Testis (tissue), 3 donors: ENCODE measurements around the gene TAAR6. TPM values are rescaled to one million over a fixed set of nuclear protein-coding genes. Genes with fewer than 3 reads are reported as not detected.

ENCODE experiments used
- DNase-seq: peaks from one replicate; pipeline ENCODE4 v3.0.0-alpha.2; 2019
- H3K27ac ChIP-seq, 2 donors: fragments of 200-600 bp; sonication (generic); one replicate each; pipeline ENCODE4 v1.5.1; 2019
- H3K27me3 ChIP-seq: fragments of 200-600 bp; sonication (generic); one replicate; pipeline ENCODE4 v1.5.1; 2019
- H3K36me3 ChIP-seq: fragments of 200-600 bp; sonication (generic); one replicate; pipeline ENCODE4 v1.5.1; 2017; ENCODE audit warnings: low read depth; ENCODE audit errors: missing control alignments
- H3K4me1 ChIP-seq: fragments of 200-600 bp; sonication (generic); one replicate; pipeline ENCODE4 v1.5.1; 2019
- H3K4me3 ChIP-seq, 2 donors: fragments of 200-600 bp; sonication (generic); one replicate each; pipeline ENCODE4 v1.5.1; 2017 to 2019
- H3K9me3 ChIP-seq: fragments of 200-600 bp; sonication (generic); one replicate; pipeline ENCODE4 v1.5.1; 2017
- POLR2A ChIP-seq: fragments of 450-650 bp; IDR thresholded peaks from one replicate; pipeline ENCODE4 v1.6.1; 2017; ENCODE audit warnings: antibody characterized with exemption, mild to moderate bottlenecking, moderate library complexity
- WGBS, 2 donors: methylation state at CpG; one replicate each; pipeline ENCODE4 v1.1.5; 2018; 5-methylcytosine and 5-hydroxymethylcytosine counted together
- intact Hi-C: fragments of 100-400 bp; cut with DNase I; formaldehyde crosslinking; loops from one replicate; pipeline ENCODE4 v1.15.1; 2023; ENCODE audit warnings: low total_unique reads
- polyA plus RNA-seq: library from polyadenylated mRNA; stranded (reverse); fragments of 350-450 nt; fragmentation: Illumina TruSeq; extraction: RNeasy Lipid Tissue Mini Kit (QIAGEN cat#74804); gene quantifications from one replicate; pipeline ENCODE4 v1.2.3, GENCODE V29; 2014; ENCODE audit warnings: low read depth, low replicate concordance; ENCODE audit not compliant: insufficient read depth
- small RNA-seq, 2 donors: library from RNA; depleted of rRNA; stranded (forward); fragments of <200 nt; gene quantifications; one replicate each; pipeline ENCODE3, GENCODE V24; 2016
- total RNA-seq, 2 donors: library from RNA; depleted of rRNA; stranded (reverse); fragments of >200 nt; gene quantifications; one replicate each; pipeline ENCODE4 v1.2.3, GENCODE V29; 2016
- TF ChIP-seq, protein P1 (sequence below), 3 experiments: fragments of 450-650 bp in 2 of 3; fragments of 200-600 bp in 1 of 3; sonication (generic) in 1 of 3; IDR thresholded peaks; one replicate each; pipeline ENCODE4 v1.5.1; 2016 to 2019; ENCODE audit warnings: antibody characterized with exemption in 3 of 3, mild to moderate bottlenecking in 2 of 3, moderate library complexity in 1 of 3

The TAAR6 gene
- total and polyA plus RNA-seq, 3 donors from 2014 or later = not detected

GRCh38 chr6:132611616-132612015 is 41.5 kb downstream of the TAAR6 start:
- Histone ChIP-seq H3K4me1 (no peaks in the 10 kb centered on the region), H3K27me3 (no peaks in the 10 kb centered on the region), H3K27ac (no peak overlapping the region), H3K9me3 (no peaks in the 10 kb centered on the region), H3K4me3 (no peak overlapping the region), H3K36me3 (no peaks in the 10 kb centered on the region)
- intact Hi-C loops = no loop called here
- TF ChIP-seq, protein P1, sequence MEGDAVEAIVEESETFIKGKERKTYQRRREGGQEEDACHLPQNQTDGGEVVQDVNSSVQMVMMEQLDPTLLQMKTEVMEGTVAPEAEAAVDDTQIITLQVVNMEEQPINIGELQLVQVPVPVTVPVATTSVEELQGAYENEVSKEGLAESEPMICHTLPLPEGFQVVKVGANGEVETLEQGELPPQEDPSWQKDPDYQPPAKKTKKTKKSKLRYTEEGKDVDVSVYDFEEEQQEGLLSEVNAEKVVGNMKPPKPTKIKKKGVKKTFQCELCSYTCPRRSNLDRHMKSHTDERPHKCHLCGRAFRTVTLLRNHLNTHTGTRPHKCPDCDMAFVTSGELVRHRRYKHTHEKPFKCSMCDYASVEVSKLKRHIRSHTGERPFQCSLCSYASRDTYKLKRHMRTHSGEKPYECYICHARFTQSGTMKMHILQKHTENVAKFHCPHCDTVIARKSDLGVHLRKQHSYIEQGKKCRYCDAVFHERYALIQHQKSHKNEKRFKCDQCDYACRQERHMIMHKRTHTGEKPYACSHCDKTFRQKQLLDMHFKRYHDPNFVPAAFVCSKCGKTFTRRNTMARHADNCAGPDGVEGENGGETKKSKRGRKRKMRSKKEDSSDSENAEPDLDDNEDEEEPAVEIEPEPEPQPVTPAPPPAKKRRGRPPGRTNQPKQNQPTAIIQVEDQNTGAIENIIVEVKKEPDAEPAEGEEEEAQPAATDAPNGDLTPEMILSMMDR (IDR thresholded peaks at IDR 0.05) = no peak
- no peak for TF ChIP-seq POLR2A
- 91% methylated on average over 2 of the region's 2 CpGs for WGBS, 2 donors
- DNase-seq = no peak

DNA sequence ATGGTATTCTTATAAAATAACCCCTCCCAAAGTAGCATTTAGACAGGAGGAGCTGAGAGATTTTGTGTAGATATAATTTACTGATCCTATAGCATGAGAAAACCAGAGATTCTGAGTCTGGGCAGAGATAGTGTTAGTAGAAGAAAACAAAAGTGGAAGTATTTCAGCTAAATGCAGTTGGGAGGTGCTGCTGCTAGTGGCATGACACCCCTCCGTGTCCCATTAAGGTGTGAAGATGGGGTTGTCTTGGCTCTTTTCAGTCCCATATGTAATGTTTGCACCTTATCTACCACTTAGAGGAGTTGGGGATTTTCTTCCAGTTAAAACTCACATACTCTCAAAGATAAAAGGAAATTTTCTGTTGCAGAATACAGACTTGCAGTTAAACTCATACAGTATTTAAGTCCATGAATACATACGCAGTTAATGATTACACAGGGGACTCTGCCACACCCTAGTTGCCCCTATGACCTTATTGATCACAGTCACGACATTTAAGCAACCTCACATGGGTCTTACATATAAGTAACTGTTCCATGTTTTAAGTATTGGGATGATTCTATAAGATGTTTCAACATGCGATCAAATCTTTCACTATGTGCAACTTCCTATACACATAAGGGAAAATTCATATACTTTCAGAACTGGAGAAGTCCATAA is 42.5 kb downstream of the TAAR6 start:
- TF ChIP-seq, protein P1 (IDR thresholded peaks at IDR 0.05) = no peak
- TF ChIP-seq POLR2A = no peak
- no peak for DNase-seq
- no peaks in the 10 kb centered on the region for H3K9me3 ChIP-seq
- no peak overlapping the region for H3K4me3 ChIP-seq
- intact Hi-C loops = no loop called here
- H3K4me1 ChIP-seq = no peaks in the 10 kb centered on the region
- H3K27ac ChIP-seq = no peak overlapping the region
- 58 to 80% methylated on average over 3 to 4 of the region's 4 CpGs for WGBS, 2 donors
- H3K27me3 ChIP-seq = no peaks in the 10 kb centered on the region
- no peaks in the 10 kb centered on the region for H3K36me3 ChIP-seq

- intact Hi-C loops = no loop called here
Measured at GRCh38 chr6:132614554-132614953, 44.4 kb downstream of the TAAR6 start.

GRCh38 chr6:132616677-132617076 is 46.6 kb downstream of the TAAR6 start:
- 53 to 61% methylated on average over 1 of the region's 1 CpG for WGBS, 2 donors
- no peaks in the 10 kb centered on the region for H3K36me3 ChIP-seq
- intact Hi-C loops = no loop called here
- H3K9me3 ChIP-seq = no peaks in the 10 kb centered on the region
- TF ChIP-seq POLR2A = no peak
- TF ChIP-seq, protein P1 (IDR thresholded peaks at IDR 0.05) = no peak
- DNase-seq = no peak
- H3K4me1 ChIP-seq = no peaks in the 10 kb centered on the region
- no peaks in the 10 kb centered on the region for H3K27me3 ChIP-seq
- H3K4me3 ChIP-seq = no peak overlapping the region
- no peak overlapping the region for H3K27ac ChIP-seq

More at GRCh38 chr6:132614554-132614953, 44.4 kb downstream of the TAAR6 start:
- no peak overlapping the region for H3K4me3 ChIP-seq
- H3K4me1 ChIP-seq = no peaks in the 10 kb centered on the region
- H3K27me3 ChIP-seq = no peaks in the 10 kb centered on the region
- H3K27ac ChIP-seq = no peak overlapping the region
- DNase-seq = no peak
- no peaks in the 10 kb centered on the region for H3K9me3 ChIP-seq
- no peaks in the 10 kb centered on the region for H3K36me3 ChIP-seq
- TF ChIP-seq, protein P1 (IDR thresholded peaks at IDR 0.05) = no peak
- 81 to 82% methylated on average over 6 to 7 of the region's 7 CpGs for WGBS, 2 donors

Small RNAs within 50 kb of the gene (small RNA-seq; reads per million reads assigned to genes)
- 0 reads per million in 2 donors for gene TAAR7P

Other genes with a start within 250 kb of the TAAR6 start
- 1 to 10 TPM; 3.1 to 7.4 TPM for gene MOXD1, start 168.8 kb upstream of the TAAR6 start, total RNA-seq
- 8.6 TPM for gene MOXD1, start 168.8 kb upstream of the TAAR6 start, polyA plus RNA-seq
- 10 to 100 TPM; 12.7 to 18.8 TPM for gene STX7, start 57.2 kb upstream of the TAAR6 start, total RNA-seq
- 16.2 TPM for gene STX7, start 57.2 kb upstream of the TAAR6 start, polyA plus RNA-seq
- gene TAAR9, start 32.0 kb upstream of the TAAR6 start, total RNA-seq = under 1 TPM in 1 of 2 donors, not detected in 1; 0.39 TPM
- gene TAAR9, start 32.0 kb upstream of the TAAR6 start, polyA plus RNA-seq = not detected
- gene TAAR8, start 17.6 kb upstream of the TAAR6 start, total RNA-seq = not detected
- not detected for gene TAAR8, start 17.6 kb upstream of the TAAR6 start, polyA plus RNA-seq
- not detected for gene TAAR5, start 19.4 kb downstream of the TAAR6 start, total RNA-seq
- gene TAAR5, start 19.4 kb downstream of the TAAR6 start, polyA plus RNA-seq = not detected
- gene TAAR2, start 54.0 kb downstream of the TAAR6 start, total RNA-seq = not detected
- not detected for gene TAAR2, start 54.0 kb downstream of the TAAR6 start, polyA plus RNA-seq
- gene TAAR1, start 88.9 kb downstream of the TAAR6 start, total RNA-seq = not detected
- not detected for gene TAAR1, start 88.9 kb downstream of the TAAR6 start, polyA plus RNA-seq
- gene VNN1, start 143.7 kb downstream of the TAAR6 start, total RNA-seq = under 1 TPM; 0.16 to 0.37 TPM
- 0.54 TPM for gene VNN1, start 143.7 kb downstream of the TAAR6 start, polyA plus RNA-seq
- gene VNN2, start 187.6 kb downstream of the TAAR6 start, total RNA-seq = under 1 TPM; 0.31 to 0.47 TPM
- gene VNN2, start 187.6 kb downstream of the TAAR6 start, polyA plus RNA-seq = 2.0 TPM
- 1 to 10 TPM; 2.4 to 3.6 TPM for gene SLC18B1, start 228.3 kb downstream of the TAAR6 start, total RNA-seq
- gene SLC18B1, start 228.3 kb downstream of the TAAR6 start, polyA plus RNA-seq = 7.5 TPM
- 1,000 to 10,000 TPM in 1 of 2 donors, 100 to 1,000 TPM in 1; 451 to 1,185 TPM for gene RPS12, start 244.2 kb downstream of the TAAR6 start, total RNA-seq
- gene RPS12, start 244.2 kb downstream of the TAAR6 start, polyA plus RNA-seq = 1,417 TPM